Lower leg skin (tissue), 3 donors: ENCODE data around the gene NCS1.

Experiments used
- POLR2A ChIP-seq, 2 donors: fragments of 450-650 bp; IDR thresholded peaks; one replicate each; pipeline ENCODE4 v1.6.1; 2016 to 2017; ENCODE audit warnings: antibody characterized with exemption in 2 of 2, mild to moderate bottlenecking in 1 of 2, moderate library complexity in 1 of 2
- TF ChIP-seq, protein P1 (sequence below), 3 donors: fragments of 450-650 bp; IDR thresholded peaks; one replicate each; pipeline ENCODE4 v1.5.1; 2016; ENCODE audit warnings: antibody characterized with exemption in 3 of 3, mild to moderate bottlenecking in 3 of 3, moderate library complexity in 2 of 3

DNA sequence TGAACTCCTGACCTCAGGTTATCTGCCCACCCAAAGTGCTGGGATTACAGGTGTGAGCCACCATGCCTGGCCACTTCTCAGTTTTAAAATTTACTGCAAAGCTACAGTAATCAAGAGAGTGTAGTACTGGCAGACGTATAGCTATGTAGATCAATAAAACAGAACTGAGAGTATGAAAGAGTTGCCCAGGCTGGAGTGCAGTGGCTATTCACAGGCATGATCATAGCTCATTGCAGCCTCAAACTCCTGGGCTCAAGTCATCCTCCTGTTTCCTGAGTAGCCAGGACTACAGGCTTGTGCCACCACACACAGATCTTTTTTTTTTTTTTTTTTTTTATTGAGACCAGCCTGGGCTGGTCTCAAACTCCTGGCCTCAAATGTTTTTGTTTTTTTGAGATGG lies 26.5 kb upstream of the NCS1 start:
- TF ChIP-seq, protein P1, sequence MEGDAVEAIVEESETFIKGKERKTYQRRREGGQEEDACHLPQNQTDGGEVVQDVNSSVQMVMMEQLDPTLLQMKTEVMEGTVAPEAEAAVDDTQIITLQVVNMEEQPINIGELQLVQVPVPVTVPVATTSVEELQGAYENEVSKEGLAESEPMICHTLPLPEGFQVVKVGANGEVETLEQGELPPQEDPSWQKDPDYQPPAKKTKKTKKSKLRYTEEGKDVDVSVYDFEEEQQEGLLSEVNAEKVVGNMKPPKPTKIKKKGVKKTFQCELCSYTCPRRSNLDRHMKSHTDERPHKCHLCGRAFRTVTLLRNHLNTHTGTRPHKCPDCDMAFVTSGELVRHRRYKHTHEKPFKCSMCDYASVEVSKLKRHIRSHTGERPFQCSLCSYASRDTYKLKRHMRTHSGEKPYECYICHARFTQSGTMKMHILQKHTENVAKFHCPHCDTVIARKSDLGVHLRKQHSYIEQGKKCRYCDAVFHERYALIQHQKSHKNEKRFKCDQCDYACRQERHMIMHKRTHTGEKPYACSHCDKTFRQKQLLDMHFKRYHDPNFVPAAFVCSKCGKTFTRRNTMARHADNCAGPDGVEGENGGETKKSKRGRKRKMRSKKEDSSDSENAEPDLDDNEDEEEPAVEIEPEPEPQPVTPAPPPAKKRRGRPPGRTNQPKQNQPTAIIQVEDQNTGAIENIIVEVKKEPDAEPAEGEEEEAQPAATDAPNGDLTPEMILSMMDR (IDR thresholded peaks at IDR 0.05) = no peak
- no peak for TF ChIP-seq POLR2A (IDR thresholded peaks at IDR 0.05)
